Measurements from ENCODE around the gene BPIFB4.

DNA sequence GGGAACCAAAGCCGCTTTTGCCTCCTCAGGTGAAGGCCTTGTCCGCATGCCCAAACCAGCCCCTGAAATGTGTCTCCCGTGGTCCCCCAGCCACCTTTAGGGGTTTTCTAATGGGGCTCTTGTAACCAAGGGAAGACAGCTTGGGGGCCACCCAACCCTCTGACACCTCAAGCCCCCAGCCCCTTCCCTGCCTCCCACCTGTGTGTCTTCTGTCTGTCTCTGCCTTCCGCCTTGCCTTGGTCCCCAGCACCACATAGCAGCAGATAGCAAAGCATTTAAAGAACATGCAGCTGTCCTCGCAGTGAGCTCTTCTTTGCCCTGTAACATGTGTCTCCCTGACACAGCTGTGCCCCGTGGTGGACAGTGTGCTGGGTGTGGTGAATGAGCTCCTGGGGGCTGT, 16.2 kb upstream of the BPIFB4 start:
- TF ChIP-seq, protein P1, sequence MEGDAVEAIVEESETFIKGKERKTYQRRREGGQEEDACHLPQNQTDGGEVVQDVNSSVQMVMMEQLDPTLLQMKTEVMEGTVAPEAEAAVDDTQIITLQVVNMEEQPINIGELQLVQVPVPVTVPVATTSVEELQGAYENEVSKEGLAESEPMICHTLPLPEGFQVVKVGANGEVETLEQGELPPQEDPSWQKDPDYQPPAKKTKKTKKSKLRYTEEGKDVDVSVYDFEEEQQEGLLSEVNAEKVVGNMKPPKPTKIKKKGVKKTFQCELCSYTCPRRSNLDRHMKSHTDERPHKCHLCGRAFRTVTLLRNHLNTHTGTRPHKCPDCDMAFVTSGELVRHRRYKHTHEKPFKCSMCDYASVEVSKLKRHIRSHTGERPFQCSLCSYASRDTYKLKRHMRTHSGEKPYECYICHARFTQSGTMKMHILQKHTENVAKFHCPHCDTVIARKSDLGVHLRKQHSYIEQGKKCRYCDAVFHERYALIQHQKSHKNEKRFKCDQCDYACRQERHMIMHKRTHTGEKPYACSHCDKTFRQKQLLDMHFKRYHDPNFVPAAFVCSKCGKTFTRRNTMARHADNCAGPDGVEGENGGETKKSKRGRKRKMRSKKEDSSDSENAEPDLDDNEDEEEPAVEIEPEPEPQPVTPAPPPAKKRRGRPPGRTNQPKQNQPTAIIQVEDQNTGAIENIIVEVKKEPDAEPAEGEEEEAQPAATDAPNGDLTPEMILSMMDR (IDR thresholded peaks at IDR 0.05; ENCODE audit: extremely low read depth in 1 of 2, insufficient read depth in 1 of 2, low read depth in 1 of 2, low read length in 2 of 2), result no peak
- TF ChIP-seq FOS (IDR thresholded peaks at IDR 0.05; ENCODE audit: borderline replicate concordance, insufficient read depth, low read length) (no peak), POLR2AphosphoS5 (IDR thresholded peaks at IDR 0.05; ENCODE audit: insufficient read depth, low read depth, low read length) (no peak), EZH2 (IDR thresholded peaks at IDR 0.05; ENCODE audit: borderline replicate concordance, low read depth, low read length, severe bottlenecking) (no peak), POLR2A (IDR thresholded peaks at IDR 0.05; ENCODE audit: low read depth, low read length) (no peak), JUN (IDR thresholded peaks at IDR 0.05; ENCODE audit: borderline replicate concordance, insufficient read depth, insufficient read length, low read depth) (no peak)
